Stimulated activated CD4-positive, alpha-beta T cell treated with anti-CD3 and anti-CD28 coated beads, Interleukin-12 subunit alpha, Interleukin-12 subunit beta, amount 100 ng/mL, for 48 hours (primary cell): ENCODE measurements around the gene ADAMTS4.
A peak's percentile ranks its signal among the peaks of the same experiment; 100 is the strongest.
"Not testable (repeated sequence)": the region's sequence is repeated elsewhere in the genome, so short reads cannot be mapped to it uniquely, and the experiment has no call there.

Experiments
- DNase-seq, 3 donors: peaks; one replicate each; pipeline ENCODE4 v3.0.0-alpha.2; 2020; ENCODE audit warnings: low read depth in 2 of 3, low spot score in 1 of 3

ADAMTS4 gene, protein sequence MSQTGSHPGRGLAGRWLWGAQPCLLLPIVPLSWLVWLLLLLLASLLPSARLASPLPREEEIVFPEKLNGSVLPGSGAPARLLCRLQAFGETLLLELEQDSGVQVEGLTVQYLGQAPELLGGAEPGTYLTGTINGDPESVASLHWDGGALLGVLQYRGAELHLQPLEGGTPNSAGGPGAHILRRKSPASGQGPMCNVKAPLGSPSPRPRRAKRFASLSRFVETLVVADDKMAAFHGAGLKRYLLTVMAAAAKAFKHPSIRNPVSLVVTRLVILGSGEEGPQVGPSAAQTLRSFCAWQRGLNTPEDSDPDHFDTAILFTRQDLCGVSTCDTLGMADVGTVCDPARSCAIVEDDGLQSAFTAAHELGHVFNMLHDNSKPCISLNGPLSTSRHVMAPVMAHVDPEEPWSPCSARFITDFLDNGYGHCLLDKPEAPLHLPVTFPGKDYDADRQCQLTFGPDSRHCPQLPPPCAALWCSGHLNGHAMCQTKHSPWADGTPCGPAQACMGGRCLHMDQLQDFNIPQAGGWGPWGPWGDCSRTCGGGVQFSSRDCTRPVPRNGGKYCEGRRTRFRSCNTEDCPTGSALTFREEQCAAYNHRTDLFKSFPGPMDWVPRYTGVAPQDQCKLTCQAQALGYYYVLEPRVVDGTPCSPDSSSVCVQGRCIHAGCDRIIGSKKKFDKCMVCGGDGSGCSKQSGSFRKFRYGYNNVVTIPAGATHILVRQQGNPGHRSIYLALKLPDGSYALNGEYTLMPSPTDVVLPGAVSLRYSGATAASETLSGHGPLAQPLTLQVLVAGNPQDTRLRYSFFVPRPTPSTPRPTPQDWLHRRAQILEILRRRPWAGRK

DNA sequence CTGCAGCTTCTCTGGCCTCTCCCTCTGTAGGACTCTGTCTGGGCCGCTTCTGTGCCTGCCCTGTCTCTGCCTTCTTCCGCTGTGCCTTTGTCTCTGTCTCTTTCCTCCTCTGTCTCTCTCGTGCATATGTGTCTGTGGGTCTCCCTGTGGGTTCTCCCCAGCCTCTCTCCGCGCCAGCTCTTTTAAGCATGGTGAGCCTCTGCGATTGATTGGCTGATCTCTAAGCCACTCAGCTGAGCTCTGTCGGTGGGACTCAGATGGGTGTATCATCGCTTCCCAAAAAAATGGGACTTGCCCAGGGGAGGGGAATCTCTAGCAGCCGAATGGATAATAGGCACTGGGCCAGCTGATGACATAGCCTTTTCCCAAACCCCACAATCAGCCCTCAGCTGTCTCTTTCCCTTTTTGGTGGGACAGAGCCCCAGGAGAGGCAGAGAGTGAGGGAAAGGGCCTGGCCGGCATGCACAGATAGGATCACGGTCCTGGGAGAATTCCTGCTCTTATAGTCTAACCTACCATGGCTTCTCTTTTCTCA, at the start of gene ADAMTS4:
Gene ADAMTS4 (minus strand): TSS at position 158 of the 535 bp plus-strand sequence. CDS start 427 bp downstream, outside the sequence.
- no peak for DNase-seq

DNA sequence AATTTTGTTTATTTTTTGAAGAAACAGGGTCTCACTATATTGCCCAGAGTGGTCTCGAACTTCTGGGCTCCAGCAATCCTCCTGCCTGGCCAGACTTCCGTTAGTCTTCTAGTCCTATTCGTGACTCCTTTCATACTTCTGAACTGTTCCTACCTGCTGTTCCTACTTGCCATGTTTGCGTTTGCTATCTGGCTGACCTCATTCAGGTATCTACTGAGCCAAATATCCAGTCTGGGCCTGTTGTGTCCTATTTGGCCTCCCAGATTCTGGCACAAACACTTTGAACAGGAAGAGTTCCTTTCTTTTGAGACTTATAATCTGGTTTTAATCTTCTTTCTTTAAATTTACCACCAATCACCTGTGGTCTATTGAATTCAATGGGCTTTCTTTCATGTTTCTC, 46.0 kb upstream of the ADAMTS4 start:
- DNase-seq: no peak

DNA sequence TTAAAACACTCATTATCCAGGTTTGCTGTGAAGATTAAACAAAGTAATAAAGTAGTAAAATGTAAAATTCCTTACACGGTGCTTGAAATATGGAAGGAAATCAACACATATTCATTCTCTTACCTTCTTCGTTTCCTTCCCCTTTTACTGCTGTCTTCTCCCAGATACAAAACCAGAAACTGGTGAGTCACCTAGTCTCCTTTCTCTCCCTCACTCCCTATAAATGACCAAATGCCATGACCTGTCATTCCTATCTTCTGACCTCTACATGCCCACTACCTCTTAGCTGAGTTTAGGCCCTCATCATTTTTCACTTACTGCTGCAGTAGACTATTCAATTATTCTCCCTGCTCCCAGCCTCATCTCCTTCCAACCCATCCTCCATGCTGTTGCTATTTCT, 43.5 kb upstream of the ADAMTS4 start:
- DNase-seq: no peak

DNA sequence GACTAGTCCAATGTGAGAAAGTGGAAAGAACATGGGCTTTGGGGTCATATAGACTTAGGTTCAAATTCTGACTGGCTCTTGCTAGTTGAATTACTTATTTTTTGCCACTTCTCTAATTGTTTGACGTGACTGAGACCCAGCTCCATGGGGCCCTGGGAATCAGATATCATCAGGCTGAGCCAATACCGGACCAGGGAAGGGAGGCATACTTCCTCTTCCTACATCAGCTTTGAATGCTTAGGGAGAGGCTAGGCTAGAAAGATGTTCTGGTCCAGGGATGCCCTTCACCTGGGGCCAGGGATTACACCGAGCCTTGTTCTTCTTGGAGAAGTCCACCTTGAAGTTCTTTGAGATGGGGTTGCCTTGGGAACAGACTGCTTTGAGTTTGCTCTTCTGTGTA, 42.8 kb upstream of the ADAMTS4 start:
- DNase-seq: no peak

DNA sequence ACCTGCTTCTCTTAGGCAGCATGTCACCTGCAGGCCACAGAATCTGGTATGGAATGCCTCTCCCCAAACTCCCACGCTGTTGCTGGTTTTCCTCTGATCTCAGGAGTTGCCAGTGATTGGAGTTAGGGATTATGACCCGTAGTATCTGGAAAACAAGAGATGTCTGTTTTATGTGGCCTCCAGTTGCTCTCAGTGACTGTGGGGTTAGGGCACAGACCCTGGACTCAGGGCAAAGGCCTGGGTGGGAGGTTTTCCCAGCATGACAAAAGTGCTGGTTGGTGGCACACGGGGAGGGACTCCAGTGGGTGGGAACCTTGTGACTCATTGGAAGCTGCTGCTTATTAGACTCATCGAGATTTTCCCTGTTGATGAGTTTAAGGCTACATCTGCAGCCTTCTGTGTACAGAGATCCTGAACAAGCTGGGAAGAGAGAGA, 39.2 kb upstream of the ADAMTS4 start, which contains the start of gene NR1I3:
Gene NR1I3 (minus strand): TSS at position 165 of the 435 bp plus-strand sequence. CDS start 1,638 bp downstream, outside the sequence.
- no peak for DNase-seq

DNA sequence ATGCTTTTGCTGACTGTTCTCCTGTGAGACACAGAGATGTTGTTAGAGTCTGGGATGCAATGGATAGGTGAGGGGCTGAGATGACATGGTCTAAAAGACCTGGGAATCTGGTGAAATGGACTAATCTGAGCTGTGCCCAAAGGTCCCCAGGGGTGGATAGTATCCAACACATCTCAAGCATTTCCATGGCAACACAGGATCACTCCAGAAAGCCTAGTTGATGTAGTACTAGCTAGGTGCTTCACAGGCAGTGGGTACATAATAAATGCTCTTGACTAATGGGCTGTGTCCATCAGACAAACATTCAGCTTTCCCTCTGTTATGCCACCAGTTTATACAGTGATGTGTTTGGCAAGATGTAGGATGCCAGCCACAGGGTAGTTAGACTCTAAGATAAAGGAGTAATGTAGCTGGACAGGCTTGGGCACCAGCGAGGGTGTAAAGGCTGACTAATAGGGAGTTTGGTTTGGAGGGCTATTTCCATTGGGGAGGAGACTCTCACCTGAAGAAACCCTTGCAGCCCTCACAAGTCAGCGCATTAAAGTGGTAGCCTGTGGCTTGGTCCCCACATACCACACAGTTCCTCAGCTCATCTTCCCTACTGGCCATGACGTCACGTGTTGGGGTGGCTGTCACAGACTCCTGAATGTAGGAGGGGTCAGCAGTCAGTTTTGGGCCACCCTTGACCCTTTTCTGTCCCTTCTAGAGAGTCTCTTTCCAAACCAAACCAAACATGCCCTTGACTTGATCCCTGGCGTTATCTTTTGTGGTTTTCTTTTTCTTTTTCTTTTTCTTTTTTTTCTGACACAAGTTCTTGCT, 37.3 kb upstream of the ADAMTS4 start:
- no peak for DNase-seq

DNA sequence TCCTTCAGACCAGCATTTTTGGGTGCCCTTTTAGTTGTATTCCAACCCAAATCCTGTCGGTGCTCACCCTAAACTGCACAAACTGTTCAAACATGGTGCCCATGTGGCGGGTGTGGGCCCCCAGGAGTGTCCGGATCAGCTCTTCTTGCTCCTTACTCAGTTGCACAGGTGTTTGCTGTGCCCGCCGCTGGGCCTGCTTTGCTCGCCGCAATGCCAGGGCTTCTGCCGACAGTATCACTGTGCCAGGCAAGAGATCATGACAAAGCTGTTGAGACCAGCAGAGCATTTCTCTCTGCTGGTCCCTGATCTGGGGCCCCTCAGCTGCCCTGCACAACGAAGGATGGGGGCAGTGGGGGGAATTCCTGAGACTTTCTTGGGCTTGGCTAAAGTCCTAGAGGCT, 34.2 kb upstream of the ADAMTS4 start:
- no peak for DNase-seq

DNA sequence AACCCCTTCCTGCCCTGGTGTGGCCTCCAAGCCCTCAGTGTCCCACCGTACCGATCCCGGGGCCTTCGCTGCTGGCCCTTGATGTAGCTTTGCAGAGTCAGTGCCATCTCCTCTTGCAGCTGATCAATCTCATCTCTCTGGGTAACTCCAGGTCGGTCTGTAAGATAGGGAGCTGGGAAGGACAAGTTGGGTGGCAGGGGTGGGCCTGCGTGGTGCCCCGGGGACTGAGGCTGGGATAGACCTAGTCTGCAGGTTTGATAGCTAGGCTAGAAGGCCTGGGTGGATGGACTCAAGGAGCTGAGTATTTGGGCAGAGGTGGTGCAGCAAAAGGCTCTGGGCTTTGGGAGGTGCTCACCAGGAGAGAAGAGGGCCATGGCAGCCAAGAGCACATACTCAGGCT, 31.9 kb upstream of the ADAMTS4 start:
- DNase-seq: no peak

DNA sequence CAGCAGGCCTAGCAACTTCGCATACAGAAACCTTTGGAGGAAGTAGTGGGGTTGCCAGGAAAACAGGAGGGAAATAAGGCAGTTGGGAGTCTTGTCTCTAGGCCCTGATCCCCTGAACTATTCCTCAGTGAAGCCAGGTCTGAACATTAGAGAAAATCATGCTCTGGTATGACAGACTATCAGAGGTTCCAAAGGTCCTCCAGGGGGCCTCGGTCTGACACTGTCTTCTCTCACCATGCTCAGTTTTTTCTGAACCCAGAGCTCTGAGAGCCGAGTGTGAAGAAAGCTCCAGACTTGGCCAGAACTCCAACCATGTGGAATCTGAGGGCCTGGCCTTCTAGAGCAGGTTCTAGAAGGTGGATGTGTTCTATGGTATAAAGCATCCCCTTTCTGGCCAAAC, 31.0 kb upstream of the ADAMTS4 start:
- no peak for DNase-seq

DNA sequence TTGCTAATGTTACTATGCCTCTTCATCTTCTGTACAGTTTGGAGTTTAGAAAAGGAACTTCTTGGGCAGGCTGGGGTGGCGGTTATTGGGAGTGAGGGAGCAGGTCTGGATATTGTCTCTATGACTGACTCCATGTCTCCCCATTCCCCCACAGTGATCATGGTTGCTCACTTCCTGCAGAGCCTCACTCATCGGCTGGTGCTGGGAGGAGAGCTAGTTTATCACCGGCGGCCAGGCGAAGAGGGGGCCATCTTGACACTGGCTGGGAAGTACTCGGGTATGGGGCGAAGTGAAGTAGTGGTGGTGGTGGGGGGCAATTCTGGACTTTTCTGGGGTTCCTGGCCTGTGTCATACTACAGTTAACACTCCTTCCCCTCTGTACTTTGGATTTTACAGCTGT, 29.2 kb upstream of the ADAMTS4 start:
- DNase-seq: no peak

DNA sequence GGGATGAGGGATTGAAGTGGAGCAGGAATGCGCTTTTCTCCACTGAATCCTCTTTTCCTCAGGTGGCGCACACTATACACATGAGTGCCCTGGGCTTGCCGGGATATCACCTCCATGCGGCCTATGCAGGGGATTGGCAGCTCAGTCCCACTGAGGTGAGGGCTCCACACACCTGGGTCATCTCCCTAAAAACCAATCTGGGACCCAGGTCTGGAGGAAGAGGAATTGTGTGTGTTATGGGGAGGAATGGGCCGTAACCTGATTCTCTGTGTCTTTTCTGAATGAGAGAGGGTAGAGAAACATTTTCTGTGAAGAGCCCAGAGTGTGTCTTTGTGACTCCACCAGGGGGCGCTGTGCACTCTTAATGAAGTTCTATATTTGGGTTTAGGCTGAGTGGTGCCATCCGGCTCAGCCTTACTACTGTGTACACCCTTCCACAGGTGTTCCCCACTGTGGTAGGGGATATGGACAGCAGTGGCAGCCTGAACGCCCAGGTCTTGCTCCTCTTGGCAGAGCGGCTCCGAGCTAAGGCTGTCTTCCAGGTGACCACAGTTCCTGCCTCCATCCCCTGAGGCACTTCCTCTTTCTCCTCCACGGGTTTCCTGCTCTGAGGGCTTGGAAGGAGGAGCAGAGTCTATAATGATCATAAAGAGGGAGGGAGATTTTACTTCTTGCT, 28.5 kb upstream of the ADAMTS4 start:
- peak; percentile 75 to 95 (median 84) for DNase-seq

DNA sequence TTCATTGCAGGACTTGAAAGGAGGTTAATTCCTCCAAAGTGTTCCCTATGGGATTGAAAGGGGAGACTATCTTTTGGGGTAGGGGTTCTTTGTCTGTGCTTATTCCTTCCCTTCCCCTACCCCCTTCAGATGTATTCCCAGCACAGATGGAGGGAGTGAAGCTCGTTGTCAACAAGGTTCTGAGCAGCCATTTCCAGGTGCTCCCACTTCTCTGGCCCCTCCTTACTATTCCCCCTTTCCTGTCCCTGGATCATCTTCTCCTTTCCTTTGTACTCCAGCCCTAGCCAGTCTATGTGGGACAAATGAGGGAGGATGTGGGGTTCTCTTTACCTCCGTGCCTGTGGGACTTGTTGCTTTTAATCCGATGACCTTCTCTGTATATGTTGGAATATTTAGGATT, 27.9 kb upstream of the ADAMTS4 start:
- no peak for DNase-seq

DNA sequence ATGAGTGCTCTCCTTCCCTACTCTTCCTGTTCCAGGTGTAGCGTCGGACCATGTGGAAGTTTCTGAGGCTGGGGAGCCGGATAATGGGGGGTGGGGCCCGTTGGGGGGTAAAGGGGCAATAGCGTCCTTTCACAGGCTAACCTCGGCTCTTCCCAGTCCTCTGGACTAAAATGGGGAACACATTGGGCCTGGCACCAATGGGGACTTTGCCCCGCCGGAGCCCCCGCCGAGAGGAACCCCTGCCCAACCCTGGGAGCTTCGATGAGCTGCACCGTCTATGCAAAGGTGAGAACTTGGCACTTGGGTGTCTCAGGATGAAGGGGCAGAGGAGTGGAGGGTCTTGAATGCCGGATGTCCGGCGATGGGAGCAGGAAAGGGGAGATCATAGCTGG, 27.5 kb upstream of the ADAMTS4 start:
- DNase-seq: no peak

DNA sequence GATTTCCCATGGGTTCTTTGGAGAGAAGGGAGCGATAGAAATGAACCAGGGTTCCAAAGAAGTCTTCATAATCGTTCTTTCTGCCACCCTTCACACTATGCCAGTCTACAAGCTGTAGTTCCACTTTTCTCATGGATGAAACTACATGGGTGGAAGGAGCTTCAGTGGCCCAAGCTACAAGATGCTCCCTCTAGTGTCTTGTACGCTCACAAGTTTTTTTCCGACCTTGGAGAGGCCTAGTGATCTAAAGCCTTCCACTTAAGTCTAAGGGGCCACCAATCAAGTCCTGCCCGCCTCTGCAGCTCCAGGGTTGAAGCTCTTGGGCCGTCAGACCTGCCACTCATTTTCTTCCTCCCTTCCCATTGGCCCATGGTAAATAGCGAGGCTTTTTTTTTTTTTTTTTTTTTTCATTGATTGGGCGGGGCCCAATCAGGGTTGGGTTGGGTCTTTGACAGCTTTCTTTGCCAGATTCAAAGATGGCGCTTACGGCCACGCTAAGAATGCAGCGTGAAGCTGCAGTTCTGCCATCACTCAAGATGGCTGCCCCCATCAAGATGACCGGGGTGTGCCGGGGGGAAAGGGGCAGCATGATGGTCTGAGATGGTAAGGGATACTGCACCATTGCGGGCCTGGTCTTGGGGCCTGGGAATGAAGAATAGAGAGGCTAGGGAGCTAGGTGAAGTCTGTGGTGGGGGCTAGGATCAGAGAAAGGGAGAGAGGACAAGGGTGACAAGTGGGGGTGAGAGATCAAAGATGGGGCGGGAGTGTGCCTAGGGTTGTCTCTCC, 26.9 kb upstream of the ADAMTS4 start, which contains the start of gene TOMM40L:
Gene TOMM40L (plus strand): TSS at position 527 of the 786 bp plus-strand sequence. CDS start 430 bp downstream, outside the sequence.
- peak; percentile 82 to 87 (median 86) for DNase-seq

DNA sequence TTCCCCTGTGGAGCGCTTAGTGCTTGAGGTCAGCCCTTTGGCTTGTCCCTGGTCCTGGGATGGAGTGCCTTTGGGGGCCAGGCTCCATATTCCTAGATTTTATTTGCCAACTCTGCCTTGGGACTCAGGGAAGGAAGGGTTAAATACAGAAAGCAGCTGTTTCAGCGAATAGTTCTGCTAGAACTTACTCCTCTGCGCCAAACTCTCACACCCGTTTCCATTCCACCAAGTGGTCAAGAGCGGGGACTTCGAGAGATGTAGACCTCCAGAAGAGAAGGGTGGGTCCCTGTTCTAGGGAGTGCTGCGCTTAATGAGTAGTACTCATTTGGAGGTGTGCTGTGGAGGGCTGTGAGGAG, 26.3 kb upstream of the ADAMTS4 start:
- DNase-seq: no peak

DNA sequence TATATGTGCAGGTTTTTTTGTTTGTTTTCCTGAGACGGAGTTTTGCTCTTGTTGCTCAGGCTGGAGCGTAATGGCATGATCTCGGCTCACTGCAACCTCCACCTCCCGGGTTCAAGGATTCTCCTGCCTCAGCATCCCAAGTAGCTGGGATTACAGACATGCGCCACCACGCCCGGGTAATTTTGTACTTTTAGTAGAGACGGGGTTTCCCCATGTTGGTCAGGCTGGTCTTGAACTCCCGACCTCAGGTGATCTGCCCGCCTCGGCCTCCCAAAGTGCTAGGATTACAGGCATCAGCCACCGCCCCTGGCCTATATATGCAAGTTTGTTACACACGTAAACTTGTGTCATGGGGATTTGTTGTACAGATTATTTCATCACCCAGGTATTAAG, 25.8 kb upstream of the ADAMTS4 start:
- DNase-seq: not testable (repeated sequence)

DNA sequence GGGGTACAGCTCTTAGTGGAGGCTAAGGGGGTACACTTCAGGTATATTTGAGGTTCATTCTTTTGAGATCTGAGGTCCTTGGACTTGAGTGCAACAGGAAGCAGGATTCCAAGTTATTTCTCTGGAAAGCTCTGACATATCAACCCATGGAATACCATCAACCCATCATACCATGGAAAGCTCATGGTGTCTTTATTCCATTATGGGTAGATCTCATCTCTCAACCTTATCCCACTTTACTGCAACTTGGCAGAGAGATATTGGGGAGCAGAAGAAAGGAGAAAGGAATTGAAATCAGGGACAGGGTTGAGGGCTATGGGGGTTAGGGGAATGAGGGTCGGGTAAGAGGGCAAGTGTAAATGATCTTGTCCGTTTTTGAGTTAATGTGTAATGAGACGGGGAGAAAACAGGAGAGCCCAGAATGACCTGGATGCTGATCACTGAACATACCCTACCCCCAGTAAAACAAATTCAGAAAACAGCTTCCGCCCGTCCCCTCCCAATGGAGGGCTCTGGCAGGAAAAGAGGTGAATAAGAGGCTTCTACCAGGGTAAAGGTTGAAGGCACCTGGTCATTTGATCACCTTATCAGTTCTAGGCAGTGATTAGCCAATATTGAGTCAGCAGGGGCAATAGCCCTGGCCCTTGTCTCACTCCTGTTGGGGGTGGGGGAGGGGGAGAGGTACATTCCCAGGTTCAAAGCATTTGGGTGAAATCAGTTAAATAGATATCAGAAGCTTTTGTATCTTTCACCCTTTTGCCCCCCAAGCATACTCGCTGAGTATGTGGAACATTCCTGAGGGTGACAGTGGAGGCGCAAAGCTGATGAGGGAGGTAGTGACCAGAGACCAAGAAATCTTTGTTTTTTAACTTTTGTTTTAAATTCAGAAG, 25.2 kb upstream of the ADAMTS4 start:
- DNase-seq: no peak

DNA sequence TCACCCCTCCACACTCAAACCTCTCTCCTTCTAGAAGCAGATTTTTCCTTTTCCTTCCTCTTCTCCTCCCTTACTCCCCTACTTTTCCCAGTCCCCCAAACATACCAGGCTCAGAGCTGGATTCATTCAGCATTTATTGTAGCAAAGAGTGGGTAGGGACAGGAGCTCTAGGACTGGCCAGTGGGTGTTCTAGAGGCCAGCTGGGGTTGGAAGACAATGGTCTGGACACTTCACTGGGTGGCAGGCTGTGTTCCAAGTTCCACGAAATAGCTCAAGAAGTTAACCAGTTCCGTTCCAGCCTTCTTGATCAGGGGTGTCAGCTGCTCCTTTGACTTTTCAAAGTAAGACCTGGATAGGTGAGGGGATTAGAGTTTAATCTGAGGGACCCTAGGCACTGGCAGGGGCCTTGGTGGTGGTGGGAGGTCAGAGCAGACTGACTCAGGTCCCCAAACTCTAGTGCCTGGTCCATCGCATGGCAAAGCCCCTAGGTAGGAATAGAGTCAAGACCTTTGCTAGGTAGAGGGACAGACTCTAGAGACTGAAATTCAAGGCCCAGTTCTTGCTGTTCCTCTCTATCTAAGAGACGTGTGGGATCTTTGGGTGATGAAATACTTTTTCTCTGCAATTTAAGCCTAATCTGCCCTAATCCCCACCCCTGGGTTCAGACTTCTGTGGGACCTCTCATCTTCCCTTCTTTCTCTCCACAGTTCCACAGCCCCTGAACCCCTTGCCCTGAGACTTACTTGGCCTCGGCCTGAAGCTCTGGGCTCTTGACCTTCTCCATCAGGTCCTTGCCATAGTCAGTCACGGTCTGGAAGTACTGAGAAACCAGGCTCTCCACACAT, 23.5 kb upstream of the ADAMTS4 start:
- DNase-seq: no peak
